Subcutaneous abdominal adipose tissue (tissue), 5 donors: ENCODE data around the gene METTL23.

Experiments
- H3K27ac ChIP-seq: one replicate; pipeline ENCODE4 v1.7.0; 2013; ENCODE audit warnings: low read depth, mild to moderate bottlenecking, inconsistent platforms, low read length, moderate library complexity
- H3K27me3 ChIP-seq, 5 donors: one replicate each; pipeline ENCODE4 v1.7.0; 2013; ENCODE audit warnings: low read length in 5 of 5, inconsistent platforms in 1 of 5; ENCODE audit not compliant: control insufficient read depth in 5 of 5, insufficient read depth in 4 of 5
- H3K36me3 ChIP-seq, 5 donors: one replicate each; pipeline ENCODE4 v1.7.0; 2013; ENCODE audit warnings: low read length in 5 of 5; ENCODE audit not compliant: control insufficient read depth in 5 of 5, insufficient read depth in 5 of 5
- H3K4me1 ChIP-seq, 5 donors: one replicate each; pipeline ENCODE4 v1.7.0; 2013; ENCODE audit warnings: low read length in 5 of 5, mild to moderate bottlenecking in 3 of 5, moderate library complexity in 1 of 5; ENCODE audit not compliant: control insufficient read depth in 5 of 5, insufficient read depth in 5 of 5
- H3K4me3 ChIP-seq, 5 donors: one replicate each; pipeline ENCODE4 v1.7.0; 2013; ENCODE audit warnings: low read length in 5 of 5, low read depth in 1 of 5
- H3K9ac ChIP-seq, 5 donors: one replicate each; pipeline ENCODE4 v1.7.0; 2013; ENCODE audit warnings: low read length in 5 of 5, mild to moderate bottlenecking in 4 of 5, moderate library complexity in 3 of 5
- H3K9me3 ChIP-seq, 5 donors: one replicate each; pipeline ENCODE4 v1.7.0; 2013; ENCODE audit warnings: low read length in 5 of 5; ENCODE audit not compliant: control insufficient read depth in 5 of 5
- donor health status: healthy.
- donor health status: healthy.
- donor health status: healthy.
- donor health status: healthy.
- donor health status: healthy.

Gene METTL23

DNA sequence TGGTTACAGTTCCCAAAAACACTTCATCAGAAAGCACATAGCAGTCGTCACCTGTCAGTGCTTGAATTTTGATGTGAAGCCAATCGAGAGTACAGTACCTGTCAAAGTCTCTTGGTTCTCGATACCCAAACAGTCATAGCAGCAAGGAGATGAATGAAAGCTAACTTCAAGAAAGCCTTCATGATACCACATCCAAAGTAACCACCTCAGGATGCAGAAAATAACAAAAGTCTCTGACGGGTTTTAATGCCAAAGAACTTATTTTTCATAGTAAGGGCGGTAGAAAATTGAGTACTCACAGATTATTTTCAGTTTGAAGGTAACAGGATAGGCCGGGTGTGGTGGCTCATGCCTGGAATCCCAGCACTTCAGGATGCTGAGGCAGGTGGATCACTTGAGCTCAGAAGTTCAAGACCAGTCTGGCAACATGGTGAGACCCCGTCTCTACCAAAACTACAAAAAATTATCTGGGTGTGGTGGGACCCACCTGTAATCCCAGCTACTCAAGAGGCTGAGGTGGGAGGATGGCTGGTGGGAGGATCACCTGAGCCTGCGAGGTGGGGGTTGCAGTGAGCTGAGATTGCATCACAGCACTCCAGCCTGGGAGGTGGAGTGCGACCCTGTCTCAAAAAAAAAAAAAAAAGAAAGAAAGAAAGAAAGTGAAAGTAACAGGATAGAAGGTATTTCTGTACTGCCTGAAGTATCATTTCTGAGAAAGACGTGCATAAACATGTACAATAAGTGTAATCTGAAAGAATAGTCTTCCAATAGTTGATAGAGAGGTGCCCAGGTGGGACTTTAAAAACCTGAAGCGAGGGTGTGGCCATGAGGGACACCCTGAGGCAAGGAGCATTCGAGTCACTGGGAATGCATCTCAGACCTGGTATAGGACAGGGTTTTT is 26.7 kb downstream of the METTL23 start:
- Histone ChIP-seq H3K27me3 (no peaks in the 10 kb centered on the region), H3K9me3 (no peaks in the 10 kb centered on the region), H3K4me1 (no peaks in the 10 kb centered on the region), H3K27ac (no peak overlapping the region), H3K9ac (no peak overlapping the region), H3K36me3 (peaks cover 3 to 59% (median 28%) of the 10 kb centered on the region in 5 donors), H3K4me3 (no peak overlapping the region)

DNA sequence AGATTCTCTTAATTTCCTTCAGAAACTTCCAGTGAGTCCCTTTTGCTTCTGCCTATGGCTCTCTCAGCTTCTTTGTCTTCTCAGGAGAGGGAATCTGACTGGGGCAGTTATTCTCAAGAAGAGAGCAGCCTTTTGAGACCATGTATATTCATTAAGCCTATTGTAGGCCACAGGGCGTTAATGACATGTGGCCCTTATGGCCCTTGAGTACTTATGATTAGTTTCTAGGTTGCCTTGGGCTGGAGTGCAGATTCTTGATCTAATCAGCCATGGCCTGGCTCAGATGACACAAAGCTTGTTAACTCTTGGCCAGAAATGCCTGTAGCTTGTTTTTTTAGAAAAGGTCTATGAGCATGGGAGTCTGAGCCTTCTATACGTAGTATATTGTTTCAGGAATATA is 28.6 kb downstream of the METTL23 start:
- Histone ChIP-seq H3K27ac (no peak overlapping the region), H3K4me1 (no peaks in the 10 kb centered on the region), H3K27me3 (no peaks in the 10 kb centered on the region), H3K4me3 (no peak overlapping the region), H3K36me3 (peaks cover 3 to 52% (median 28%) of the 10 kb centered on the region in 5 donors), H3K9ac (no peak overlapping the region), H3K9me3 (no peaks in the 10 kb centered on the region)

DNA sequence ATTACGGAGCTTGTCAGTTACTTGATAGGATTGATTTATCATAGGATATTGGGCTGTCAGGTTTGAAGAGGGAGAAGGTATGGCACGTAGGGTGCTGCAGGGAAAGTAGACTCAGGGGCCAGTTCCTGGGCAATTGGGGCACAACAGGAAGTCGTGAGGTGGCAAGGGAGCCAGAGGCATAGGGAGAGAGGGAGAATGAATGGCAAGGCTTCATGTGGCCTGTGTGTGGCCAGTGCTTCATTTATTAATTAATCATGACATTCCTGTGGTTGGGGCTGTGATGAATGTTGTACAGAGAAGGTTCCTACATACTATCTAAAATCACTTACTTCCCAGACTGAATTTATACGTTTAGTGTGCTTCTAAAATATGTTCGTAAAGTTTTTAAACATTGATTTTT is 30.6 kb downstream of the METTL23 start:
- H3K9me3 ChIP-seq, result no peaks in the 10 kb centered on the region

DNA sequence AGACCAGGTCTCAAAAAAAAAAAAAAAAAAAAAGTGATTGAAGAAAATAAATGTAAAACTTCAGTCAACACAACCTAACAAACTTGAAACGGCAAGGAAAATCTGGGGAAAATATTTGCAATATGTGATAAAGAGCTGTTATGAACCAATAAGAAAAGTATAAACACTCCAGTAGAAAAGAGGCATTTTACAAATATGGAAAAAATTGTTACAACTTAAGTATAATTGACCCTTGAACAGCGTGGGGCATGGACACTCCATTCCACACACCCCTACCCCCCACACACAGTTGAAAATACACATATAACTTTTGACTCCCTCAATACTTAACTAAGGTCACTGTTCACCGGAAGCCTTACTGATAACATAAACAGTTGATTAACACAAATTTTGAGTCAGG is 31.9 kb downstream of the METTL23 start:
- no peaks in the 10 kb centered on the region for H3K27me3 ChIP-seq
- no peaks in the 10 kb centered on the region for H3K4me1 ChIP-seq
- peaks cover 3 to 48% (median 20%) of the 10 kb centered on the region in 5 donors for H3K36me3 ChIP-seq
- no peak overlapping the region for H3K4me3 ChIP-seq
- H3K27ac ChIP-seq, result no peak overlapping the region
- no peak overlapping the region for H3K9ac ChIP-seq
- no peaks in the 10 kb centered on the region for H3K9me3 ChIP-seq

More for the DNA sequence above, 30.6 kb downstream of the METTL23 start:
- Histone ChIP-seq H3K4me1 (no peaks in the 10 kb centered on the region), H3K4me3 (no peak overlapping the region), H3K9ac (no peak overlapping the region), H3K27me3 (no peaks in the 10 kb centered on the region), H3K36me3 (peaks cover 3 to 53% (median 26%) of the 10 kb centered on the region in 5 donors), H3K27ac (no peak overlapping the region)

DNA sequence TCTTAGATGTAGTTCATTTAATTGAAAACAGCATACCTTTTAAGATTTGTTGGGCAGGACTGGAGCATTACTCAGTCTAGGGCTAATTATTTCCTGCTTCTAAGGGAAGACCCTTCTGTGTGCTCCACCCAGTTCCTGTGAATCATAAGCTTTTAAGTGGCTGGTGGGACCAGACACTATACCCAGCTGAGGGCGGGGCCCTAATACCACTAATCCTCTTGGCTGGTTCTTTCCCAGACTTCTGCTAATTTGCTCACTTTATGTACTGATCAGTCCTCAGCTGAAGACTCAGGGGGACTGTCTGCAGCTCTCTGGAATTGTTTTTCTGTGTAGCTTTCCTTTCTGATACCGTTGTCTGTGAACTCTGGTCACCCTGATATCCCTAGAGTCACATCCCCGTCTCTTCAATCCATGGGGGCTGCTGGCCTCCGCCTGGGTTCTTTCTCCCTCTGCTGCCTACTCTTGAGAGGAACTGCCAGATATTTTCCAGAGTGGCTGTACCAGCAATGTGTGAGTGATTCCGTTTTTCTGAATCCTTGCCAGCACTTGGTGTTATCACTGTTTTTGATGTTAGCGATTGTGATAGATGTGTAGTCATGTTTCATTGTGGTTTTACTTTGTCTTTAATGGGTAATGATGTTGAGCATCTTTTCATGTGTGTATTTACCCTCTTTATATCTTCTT is 46.3 kb downstream of the METTL23 start:
- Histone ChIP-seq H3K4me1 (peaks cover 0 to 3% (median 0%) of the 10 kb centered on the region in 5 donors), H3K27ac (peak overlapping the region; percentile 6), H3K9ac (no peak overlapping the region), H3K4me3 (no peak overlapping the region), H3K9me3 (peaks cover 0 to 3% (median 0%) of the 10 kb centered on the region in 5 donors), H3K36me3 (peaks cover 29 to 67% (median 44%) of the 10 kb centered on the region in 5 donors), H3K27me3 (no peaks in the 10 kb centered on the region)

DNA sequence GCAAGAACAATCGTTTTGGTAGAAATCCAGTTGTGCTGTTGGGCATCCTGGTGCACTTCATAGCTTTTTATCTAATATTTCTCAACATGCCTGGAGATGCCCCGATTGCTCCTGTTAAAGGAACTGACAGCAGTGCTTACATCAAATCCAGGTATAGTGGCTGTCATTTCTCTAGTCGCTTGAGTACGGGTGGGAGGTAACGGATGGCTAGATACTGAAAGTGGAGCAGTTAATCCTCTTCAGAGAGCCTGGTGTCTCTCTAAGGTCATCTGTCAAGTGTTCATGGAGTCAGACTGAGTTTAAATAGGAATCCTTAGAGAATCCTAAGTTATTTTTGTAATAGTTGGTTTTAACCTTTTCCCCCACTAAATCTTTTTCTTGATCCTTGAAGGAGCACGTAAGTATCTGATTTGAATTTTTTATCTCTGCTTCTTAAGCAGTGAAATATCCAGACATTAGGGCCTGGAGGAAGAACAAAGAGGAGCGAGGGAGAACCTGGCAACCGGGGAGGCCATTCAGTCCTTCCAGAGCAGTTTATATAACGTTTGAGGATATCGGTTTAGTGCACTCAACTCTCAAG is 48.5 kb downstream of the METTL23 start:
- Histone ChIP-seq H3K9me3 (no peaks in the 10 kb centered on the region), H3K36me3 (peaks cover 25 to 65% (median 49%) of the 10 kb centered on the region in 5 donors), H3K9ac (no peak overlapping the region), H3K4me1 (peaks cover 0 to 3% (median 0%) of the 10 kb centered on the region in 5 donors), H3K4me3 (no peak overlapping the region), H3K27me3 (no peaks in the 10 kb centered on the region), H3K27ac (no peak overlapping the region)

DNA sequence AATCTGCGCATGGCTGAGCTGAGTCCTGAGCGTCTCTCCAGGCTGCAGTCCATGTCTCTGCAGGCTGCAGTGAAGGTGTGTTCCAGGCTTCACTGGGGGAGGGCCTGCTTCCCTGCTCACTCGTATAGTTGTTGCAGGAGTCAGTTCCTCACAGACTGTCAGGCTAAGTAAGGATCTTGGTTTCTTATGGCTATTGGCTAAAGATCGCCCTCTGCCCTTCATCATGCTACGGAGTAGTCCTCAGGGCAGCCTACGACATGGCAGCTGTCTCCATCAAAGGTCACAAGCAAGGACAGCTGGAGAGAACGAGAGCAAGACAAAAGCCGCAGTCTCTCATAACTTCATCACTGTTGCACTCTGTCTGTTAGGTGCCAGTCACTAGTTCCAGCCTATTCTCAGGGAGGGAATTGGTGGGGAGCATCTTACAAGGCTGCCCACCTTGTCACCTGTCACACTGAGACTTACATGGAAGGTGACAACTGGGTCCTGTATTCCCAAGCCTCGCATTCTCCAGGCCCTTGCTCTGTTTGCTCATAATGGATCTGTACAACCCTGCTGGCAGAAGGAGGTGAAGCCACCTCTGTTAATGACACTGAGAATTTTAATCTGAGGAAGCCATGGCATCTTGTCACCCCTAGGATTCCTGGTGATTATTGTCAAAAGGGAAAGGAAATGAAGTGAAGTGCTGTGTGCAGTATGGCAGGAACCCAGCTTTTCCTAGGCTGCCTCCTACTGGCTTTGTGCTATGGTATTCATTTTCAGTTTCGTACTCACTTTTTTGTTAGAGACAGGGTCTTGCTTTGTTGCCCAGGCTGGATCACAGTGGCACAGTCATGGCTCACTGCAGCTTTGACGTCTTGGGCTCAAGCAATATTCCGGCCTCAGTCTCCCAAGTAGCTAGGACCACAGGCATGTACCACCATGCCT is 54.7 kb downstream of the METTL23 start:
- H3K9me3 ChIP-seq, result no peaks in the 10 kb centered on the region
- H3K9ac ChIP-seq, result no peak overlapping the region
- H3K4me3 ChIP-seq, result no peak overlapping the region
- H3K27me3 ChIP-seq, result no peaks in the 10 kb centered on the region
- no peaks in the 10 kb centered on the region for H3K4me1 ChIP-seq
- peaks cover 8 to 49% (median 32%) of the 10 kb centered on the region in 5 donors for H3K36me3 ChIP-seq
- H3K27ac ChIP-seq, result no peak overlapping the region

DNA sequence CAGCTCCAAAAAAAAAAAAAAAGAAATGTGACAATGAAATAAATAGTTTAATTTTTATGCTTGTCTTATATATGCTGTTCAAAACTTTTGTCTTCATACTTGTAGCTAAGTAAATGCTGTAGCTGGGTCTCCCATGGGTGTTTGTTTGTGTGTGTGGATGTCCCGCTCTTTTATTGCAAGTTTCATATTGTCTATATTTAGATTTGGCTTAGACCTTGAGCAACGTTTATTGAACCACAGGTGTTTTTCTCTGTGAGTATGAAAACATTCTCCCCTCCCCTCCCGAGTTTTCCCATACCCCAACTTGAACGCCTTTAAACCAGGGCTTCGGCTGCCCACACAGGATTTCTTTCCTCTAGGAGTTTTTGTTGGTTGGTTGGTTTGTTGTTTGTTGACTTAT is 56.5 kb downstream of the METTL23 start:
- no peak overlapping the region for H3K9ac ChIP-seq
- no peaks in the 10 kb centered on the region for H3K4me1 ChIP-seq
- H3K27ac ChIP-seq, result no peak overlapping the region
- peaks cover 7 to 39% (median 25%) of the 10 kb centered on the region in 5 donors for H3K36me3 ChIP-seq
- no peak overlapping the region for H3K4me3 ChIP-seq
- H3K27me3 ChIP-seq, result no peaks in the 10 kb centered on the region
- no peaks in the 10 kb centered on the region for H3K9me3 ChIP-seq
